Uterus (tissue), 4 donors: ENCODE results near the gene BMP2K. TPM values are rescaled to one million over a fixed set of nuclear protein-coding genes. Genes with fewer than 3 reads are reported as not detected.

Source experiments
- DNase-seq, 2 donors: peaks; one replicate each; pipeline ENCODE4 v3.0.0-alpha.2; 2019 to 2020
- H3K27ac ChIP-seq, 2 donors: fragments of 200-600 bp; sonication (generic); 1 replicate in 1 of 2; 2 replicates in 1 of 2; pipeline ENCODE4 v1.5.1; 2016 to 2018
- H3K27me3 ChIP-seq, 2 donors: fragments of 200-600 bp; sonication (generic); one replicate each; pipeline ENCODE4 v1.5.1; 2018 to 2019; ENCODE audit warnings: control low read depth in 1 of 2
- H3K36me3 ChIP-seq, 2 donors: fragments of 200-600 bp; sonication (generic); one replicate each; pipeline ENCODE4 v1.5.1; 2019; ENCODE audit warnings: control low read depth in 1 of 2
- H3K4me1 ChIP-seq, 2 donors: fragments of 200-600 bp; sonication (generic); one replicate each; pipeline ENCODE4 v1.5.1; 2018 to 2019; ENCODE audit warnings: control low read depth in 1 of 2
- H3K4me3 ChIP-seq, 2 donors: fragments of 200-600 bp; sonication (generic); 1 replicate in 1 of 2; 2 replicates in 1 of 2; pipeline ENCODE4 v1.5.1; 2018 to 2019; ENCODE audit warnings: mild to moderate bottlenecking in 1 of 2
- H3K9me3 ChIP-seq, 2 donors: fragments of 200-600 bp; sonication (generic); one replicate each; pipeline ENCODE4 v1.5.1; 2019; ENCODE audit warnings: control low read depth in 1 of 2
- POLR2A ChIP-seq, 2 donors: fragments of 450-650 bp; IDR thresholded peaks; one replicate each; pipeline ENCODE4 v1.6.1; 2016; ENCODE audit warnings: antibody characterized with exemption in 2 of 2, mild to moderate bottlenecking in 1 of 2, moderate library complexity in 1 of 2
- intact Hi-C: fragments of 100-400 bp; cut with DNase I; formaldehyde crosslinking; loops from one replicate; pipeline ENCODE4 v1.15.1; 2023; ENCODE audit warnings: low total_unique reads
- total RNA-seq, 4 donors: library from RNA; depleted of rRNA in 3 of 4; stranded (reverse); fragments of >200 nt in 3 of 4; gene quantifications; one replicate each; pipeline versions ENCODE4 v1.1.0 to v1.2.4, GENCODE V29; 2014 to 2023
- TF ChIP-seq, protein P1 (sequence below), 4 experiments: fragments of 200-600 bp in 2 of 4; fragments of 450-650 bp in 2 of 4; sonication (generic) in 2 of 4; IDR thresholded peaks; one replicate each; pipeline ENCODE4 v1.5.1; 2016 to 2019; ENCODE audit warnings: antibody characterized with exemption in 4 of 4, mild to moderate bottlenecking in 2 of 4, moderate library complexity in 1 of 4
- donor health status: DM: yes; HTN: yes; CAD: no.

The BMP2K gene
- total RNA-seq, 4 donors from 2014 or later = 14.7 to 67.3 (median 29.2) TPM

GRCh38 chr4:78940752-78941151 lies 164.6 kb downstream of the BMP2K start:
- DNase-seq = no peak
- Histone ChIP-seq H3K27me3 (no peaks in the 10 kb centered on the region), H3K27ac (no peak overlapping the region), H3K4me3 (no peak overlapping the region), H3K9me3 (no peaks in the 10 kb centered on the region), H3K4me1 (no peaks in the 10 kb centered on the region), H3K36me3 (no peaks in the 10 kb centered on the region)
- intact Hi-C loops = no loop called here
- TF ChIP-seq, protein P1, sequence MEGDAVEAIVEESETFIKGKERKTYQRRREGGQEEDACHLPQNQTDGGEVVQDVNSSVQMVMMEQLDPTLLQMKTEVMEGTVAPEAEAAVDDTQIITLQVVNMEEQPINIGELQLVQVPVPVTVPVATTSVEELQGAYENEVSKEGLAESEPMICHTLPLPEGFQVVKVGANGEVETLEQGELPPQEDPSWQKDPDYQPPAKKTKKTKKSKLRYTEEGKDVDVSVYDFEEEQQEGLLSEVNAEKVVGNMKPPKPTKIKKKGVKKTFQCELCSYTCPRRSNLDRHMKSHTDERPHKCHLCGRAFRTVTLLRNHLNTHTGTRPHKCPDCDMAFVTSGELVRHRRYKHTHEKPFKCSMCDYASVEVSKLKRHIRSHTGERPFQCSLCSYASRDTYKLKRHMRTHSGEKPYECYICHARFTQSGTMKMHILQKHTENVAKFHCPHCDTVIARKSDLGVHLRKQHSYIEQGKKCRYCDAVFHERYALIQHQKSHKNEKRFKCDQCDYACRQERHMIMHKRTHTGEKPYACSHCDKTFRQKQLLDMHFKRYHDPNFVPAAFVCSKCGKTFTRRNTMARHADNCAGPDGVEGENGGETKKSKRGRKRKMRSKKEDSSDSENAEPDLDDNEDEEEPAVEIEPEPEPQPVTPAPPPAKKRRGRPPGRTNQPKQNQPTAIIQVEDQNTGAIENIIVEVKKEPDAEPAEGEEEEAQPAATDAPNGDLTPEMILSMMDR (IDR thresholded peaks at IDR 0.05) = no peak
- TF ChIP-seq POLR2A (IDR thresholded peaks at IDR 0.05) = no peak

DNA sequence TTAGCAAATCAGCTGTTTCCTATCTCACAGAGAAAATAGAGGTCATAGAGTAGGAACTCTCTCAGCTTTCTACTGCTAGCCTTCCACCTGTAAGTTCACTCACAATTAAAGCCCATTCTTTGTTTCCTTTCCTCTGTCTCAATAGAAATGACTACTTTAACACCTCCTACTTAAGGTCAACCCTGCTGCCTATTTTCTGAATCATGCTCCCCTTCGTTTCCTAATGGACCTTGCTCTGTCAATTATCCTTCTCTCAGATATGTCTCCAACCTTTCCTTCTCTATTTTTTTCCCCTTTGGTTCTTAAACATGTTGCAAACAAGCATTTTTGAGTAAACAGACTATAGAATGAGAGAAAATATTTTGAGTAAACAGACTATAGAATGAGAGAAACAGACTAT lies 168.2 kb downstream of the BMP2K start:
- Histone ChIP-seq H3K9me3 (no peaks in the 10 kb centered on the region), H3K4me3 (no peak overlapping the region), H3K36me3 (no peaks in the 10 kb centered on the region), H3K4me1 (no peaks in the 10 kb centered on the region), H3K27me3 (no peaks in the 10 kb centered on the region), H3K27ac (no peak overlapping the region)
- DNase-seq = no peak
- TF ChIP-seq POLR2A (IDR thresholded peaks at IDR 0.05) = no peak
- TF ChIP-seq, protein P1 (IDR thresholded peaks at IDR 0.05) = no peak
- intact Hi-C loops = no loop called here

GRCh38 chr4:78945651-78946179 lies 169.6 kb downstream of the BMP2K start:
- TF ChIP-seq, protein P1 (IDR thresholded peaks at IDR 0.05) = no peak
- TF ChIP-seq POLR2A (IDR thresholded peaks at IDR 0.05) = no peak

DNA sequence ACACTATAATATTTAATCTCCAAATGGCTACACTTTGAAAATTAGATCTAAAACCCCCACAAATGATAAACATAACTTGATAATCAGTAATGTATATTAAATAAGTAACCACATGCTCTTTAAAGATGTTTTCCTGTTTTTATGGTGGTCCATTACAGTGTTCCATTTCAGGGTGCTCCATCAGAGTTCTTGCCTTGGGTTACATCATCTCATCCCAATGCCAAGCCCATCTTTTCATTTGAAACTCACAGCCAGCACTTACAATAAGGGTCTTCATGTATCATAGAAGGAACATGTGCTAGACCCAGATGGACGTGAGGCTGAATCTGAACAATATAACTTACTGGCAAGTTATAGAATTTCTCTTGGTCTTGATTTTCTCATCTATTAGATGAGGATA lies 173.6 kb downstream of the BMP2K start:
- H3K36me3 ChIP-seq = no peaks in the 10 kb centered on the region
- TF ChIP-seq, protein P1 (IDR thresholded peaks at IDR 0.05) = no peak
- no peak for TF ChIP-seq POLR2A (IDR thresholded peaks at IDR 0.05)
- intact Hi-C loops = loop anchor here (5.0 kb wide), 1 partner anchor 1268 kb away; no protein-coding TSS in a partner anchor
- DNase-seq = no peak
- H3K27me3 ChIP-seq = no peaks in the 10 kb centered on the region
- no peaks in the 10 kb centered on the region for H3K4me1 ChIP-seq
- no peak overlapping the region for H3K4me3 ChIP-seq
- no peak overlapping the region for H3K27ac ChIP-seq
- no peaks in the 10 kb centered on the region for H3K9me3 ChIP-seq

More at GRCh38 chr4:78945651-78946179, 169.6 kb downstream of the BMP2K start:
- intact Hi-C loops = no loop called here
- H3K9me3 ChIP-seq = no peaks in the 10 kb centered on the region
- no peaks in the 10 kb centered on the region for H3K36me3 ChIP-seq
- no peak overlapping the region for H3K27ac ChIP-seq
- no peaks in the 10 kb centered on the region for H3K27me3 ChIP-seq
- H3K4me3 ChIP-seq = no peak overlapping the region
- no peaks in the 10 kb centered on the region for H3K4me1 ChIP-seq
- no peak for DNase-seq

GRCh38 chr4:78951862-78952472 lies 175.8 kb downstream of the BMP2K start:
- DNase-seq = no peak
- H3K9me3 ChIP-seq = no peaks in the 10 kb centered on the region
- no peaks in the 10 kb centered on the region for H3K4me1 ChIP-seq
- no peaks in the 10 kb centered on the region for H3K27me3 ChIP-seq
- no peak overlapping the region for H3K27ac ChIP-seq
- no peaks in the 10 kb centered on the region for H3K36me3 ChIP-seq
- TF ChIP-seq, protein P1 (IDR thresholded peaks at IDR 0.05) = peak; percentile 68 to 77 (median 74)
- TF ChIP-seq POLR2A (IDR thresholded peaks at IDR 0.05) = no peak
- H3K4me3 ChIP-seq = no peak overlapping the region
- intact Hi-C loops = loop anchor here (5.0 kb wide), 1 partner anchor 1265 kb away; no protein-coding TSS in a partner anchor
